HepG2 (cell line): ENCODE results near the gene HPD. TPM values are rescaled to one million over a fixed set of nuclear protein-coding genes. Genes with fewer than 3 reads are reported as not detected.

Source experiments
- BCL6 ChIP-seq: IDR thresholded peaks from 2 replicates; pipeline ENCODE4 v1.6.1; 2016; ENCODE audit warnings: missing genetic modification reagents, missing compliant biosample characterization
- IKZF1 ChIP-seq: fragments of 450-650 bp; IDR thresholded peaks from 2 replicates; pipeline ENCODE4 v1.7.1; 2016
- IRX3 ChIP-seq: sonication (generic); formaldehyde crosslinking; IDR thresholded peaks from 2 replicates; pipeline ENCODE4 v1.8.1; 2023; ENCODE audit warnings: mild to moderate bottlenecking, low read depth, missing genetic modification reagents, borderline replicate concordance
- NCOA2 ChIP-seq: sonication (generic); formaldehyde crosslinking; IDR thresholded peaks from 2 replicates; pipeline ENCODE4 v1.8.0; 2022; ENCODE audit warnings: inconsistent platforms
- NFAT5 ChIP-seq: sonication (generic); formaldehyde crosslinking; IDR thresholded peaks from 2 replicates; pipeline ENCODE4 v1.4.0; 2020; ENCODE audit warnings: missing genetic modification reagents
- NFIB ChIP-seq: sonication (generic); formaldehyde crosslinking; IDR thresholded peaks from 2 replicates; pipeline ENCODE4 v1.9.0; 2021; ENCODE audit warnings: missing genetic modification reagents, mild to moderate bottlenecking, borderline replicate concordance
- POLR2G ChIP-seq: fragments of 200-400 bp; formaldehyde crosslinking; IDR thresholded peaks from 2 replicates; pipeline ENCODE4 v1.6.1; 2018; ENCODE audit warnings: mild to moderate bottlenecking, low read depth, low read length, moderate library complexity
- RAD21 ChIP-seq: fragments of 450-650 bp; formaldehyde crosslinking; IDR thresholded peaks from 2 replicates; pipeline ENCODE4 v1.5.0; 2020; ENCODE audit warnings: mild to moderate bottlenecking
- TFAP4 ChIP-seq: sonication (generic); IDR thresholded peaks from 2 replicates; pipeline ENCODE4 v1.6.1; 2016; ENCODE audit warnings: low read depth, borderline replicate concordance
- YEATS4 ChIP-seq: sonication (generic); formaldehyde crosslinking; IDR thresholded peaks from 2 replicates; pipeline ENCODE4 v1.4.0; 2020; ENCODE audit warnings: missing genetic modification reagents, borderline replicate concordance
- ZBTB3 ChIP-seq: sonication (generic); formaldehyde crosslinking; IDR thresholded peaks from 2 replicates; pipeline ENCODE4 v1.4.0; 2020; ENCODE audit warnings: low read depth, mild to moderate bottlenecking, moderate library complexity, missing genetic modification reagents, borderline replicate concordance
- ZBTB33 ChIP-seq: sonication (generic); formaldehyde crosslinking; IDR thresholded peaks from 2 replicates; pipeline ENCODE4 v1.4.0; 2020; ENCODE audit warnings: missing genetic modification reagents
- ZBTB43 ChIP-seq: sonication (generic); formaldehyde crosslinking; conservative IDR thresholded peaks from 2 replicates; pipeline ENCODE4 v1.4.0; 2020; ENCODE audit warnings: missing genetic modification reagents
- ZFAT ChIP-seq: sonication (generic); formaldehyde crosslinking; conservative IDR thresholded peaks from 2 replicates; pipeline ENCODE4 v1.8.1; 2023; ENCODE audit warnings: missing genetic modification reagents, inconsistent platforms
- ZNF256 ChIP-seq: sonication (generic); formaldehyde crosslinking; conservative IDR thresholded peaks from 2 replicates; pipeline ENCODE4 v1.4.0; 2020; ENCODE audit warnings: missing genetic modification reagents
- ZNF546 ChIP-seq: sonication (generic); formaldehyde crosslinking; conservative IDR thresholded peaks from 2 replicates; pipeline ENCODE4 v1.8.1; 2023; ENCODE audit warnings: mild to moderate bottlenecking, missing genetic modification reagents
- ZNF691 ChIP-seq: sonication (generic); formaldehyde crosslinking; IDR thresholded peaks from 2 replicates; pipeline ENCODE4 v1.4.0; 2020; ENCODE audit warnings: missing genetic modification reagents, low read depth, mild to moderate bottlenecking, borderline replicate concordance
- ZNF709 ChIP-seq: sonication (generic); formaldehyde crosslinking; IDR thresholded peaks from 2 replicates; pipeline ENCODE4 v1.5.0; 2020; ENCODE audit warnings: mild to moderate bottlenecking, missing genetic modification reagents
- polyA plus RNA-seq, 8 experiments: library from polyadenylated mRNA; depleted of rRNA in 3 of 8; stranded (reverse) in 7 of 8; unstranded in 1 of 8; fragments of >200 nt; fragmentation: Illumina TruSeq in 4 of 8; extraction: Trizol in 4 of 8; gene quantifications; 2 replicates each; pipeline versions ENCODE4 v1.2.1 to v1.2.3, GENCODE V29; 2011 to 2016; ENCODE audit warnings: low read depth in 4 of 8, missing spikeins in 1 of 8, mixed read lengths in 1 of 8; ENCODE audit not compliant: insufficient read depth in 1 of 8
- total RNA-seq, 5 experiments: library from RNA; depleted of rRNA; stranded (reverse); fragments of >200 nt; fragmentation: Illumina TruSeq; extraction: Trizol; gene quantifications; 2 replicates each; pipeline ENCODE4 v1.2.3, GENCODE V29; 2016; ENCODE audit warnings: low read depth in 1 of 5

The HPD gene
- total and polyA plus RNA-seq, 2 of the 13 experiments (the other 11 are each of a cell fraction or from before 2014, with no cell fraction given) = 120 to 195 TPM

- no peak; the same call in 1 of the 2 replicates for TF ChIP-seq ZNF256 (CRISPR knock-in tag)
- TF ChIP-seq NFAT5 (CRISPR knock-in tag) = 0 out of 2 replicates have a peak, but pooled peaks have one; percentile 31
- TF ChIP-seq ZBTB3 (CRISPR knock-in tag) = no peak
- TF ChIP-seq RAD21 (CRISPR knock-in tag) = peak; percentile 37; the same call in 1 of the 2 replicates
- 0 out of 2 replicates have a peak, but pooled peaks have one; percentile 35 for TF ChIP-seq IRX3 (CRISPR knock-in tag)
- no peak for TF ChIP-seq ZFAT
- peak; percentile 68; the same call in 1 of the 2 replicates for TF ChIP-seq ZNF546
- peak; percentile 80 for TF ChIP-seq POLR2G
- no peak for TF ChIP-seq ZBTB33
- peak; percentile 67 for TF ChIP-seq YEATS4 (CRISPR knock-in tag)
- TF ChIP-seq NCOA2 (CRISPR knock-in tag) = peak; percentile 38; the same call in 1 of the 2 replicates
- TF ChIP-seq ZBTB43 (CRISPR knock-in tag) = 0 out of 2 replicates have a peak, but pooled peaks have one; percentile 43
- TF ChIP-seq ZNF709 (CRISPR knock-in tag) = 0 out of 2 replicates have a peak, but pooled peaks have one; percentile 52
- peak; percentile 78 for TF ChIP-seq BCL6 (CRISPR knock-in tag)
- TF ChIP-seq NFIB = no peak
- TF ChIP-seq TFAP4 = peak; percentile 49; the same call in 1 of the 2 replicates
- TF ChIP-seq ZNF691 (CRISPR knock-in tag) = no peak
- no peak for TF ChIP-seq IKZF1
Observed at GRCh38 chr12:121799842-121800693, 58.6 kb downstream of the HPD start (continued).
